ENCODE results near the gene LMCD1.
"Not testable (repeated sequence)": the region's sequence is repeated elsewhere in the genome, so short reads cannot be mapped to it uniquely, and the experiment has no call there.

Gene LMCD1

GRCh38 chr3:8563597-8563996 is 62.0 kb downstream of the LMCD1 start:
- no peaks in the 10 kb centered on the region for H3K36me3 Mint-ChIP-seq (ENCODE audit: low read depth)
- H3K9me3 Mint-ChIP-seq = no peaks in the 10 kb centered on the region

GRCh38 chr3:8565376-8565775 is 63.8 kb downstream of the LMCD1 start:
- H3K36me3 Mint-ChIP-seq (ENCODE audit: low read depth) = no peaks in the 10 kb centered on the region
- no peak overlapping the region for H3K4me3 Mint-ChIP-seq
- H3K9me3 Mint-ChIP-seq = no peaks in the 10 kb centered on the region

More at GRCh38 chr3:8563597-8563996, 62.0 kb downstream of the LMCD1 start:
- H3K27me3 Mint-ChIP-seq = no peaks in the 10 kb centered on the region
- H3K4me1 Mint-ChIP-seq (ENCODE audit: low read depth) = no peaks in the 10 kb centered on the region
- no peak overlapping the region for H3K27ac Mint-ChIP-seq
- no peak overlapping the region for H3K4me3 Mint-ChIP-seq

GRCh38 chr3:8567784-8568575 is 66.4 kb downstream of the LMCD1 start:
- H3K4me1 Mint-ChIP-seq (ENCODE audit: low read depth) = peaks cover 7% of the 10 kb centered on the region
- H3K36me3 Mint-ChIP-seq (ENCODE audit: low read depth) = no peaks in the 10 kb centered on the region
- no peaks in the 10 kb centered on the region for H3K27me3 Mint-ChIP-seq
- H3K9me3 Mint-ChIP-seq = no peaks in the 10 kb centered on the region
- H3K4me3 Mint-ChIP-seq = no peak overlapping the region
- no peak overlapping the region for H3K27ac Mint-ChIP-seq

More at GRCh38 chr3:8565376-8565775, 63.8 kb downstream of the LMCD1 start:
- no peak overlapping the region for H3K27ac Mint-ChIP-seq
- no peaks in the 10 kb centered on the region for H3K27me3 Mint-ChIP-seq
- no peaks in the 10 kb centered on the region for H3K4me1 Mint-ChIP-seq (ENCODE audit: low read depth)

- no peak overlapping the region for H3K27ac Mint-ChIP-seq
- no peak overlapping the region for H3K4me3 Mint-ChIP-seq
- no peaks in the 10 kb centered on the region for H3K36me3 Mint-ChIP-seq (ENCODE audit: low read depth)
- no peaks in the 10 kb centered on the region for H3K9me3 Mint-ChIP-seq
- no peaks in the 10 kb centered on the region for H3K27me3 Mint-ChIP-seq
- H3K4me1 Mint-ChIP-seq (ENCODE audit: low read depth) = peaks cover 7% of the 10 kb centered on the region
Measured at GRCh38 chr3:8571256-8571655, 69.6 kb downstream of the LMCD1 start.

GRCh38 chr3:8573342-8573926 is 71.8 kb downstream of the LMCD1 start:
- Mint-ChIP-seq H3K36me3 (ENCODE audit: low read depth) (no peaks in the 10 kb centered on the region), H3K27ac (no peak overlapping the region), H3K9me3 (no peaks in the 10 kb centered on the region), H3K4me1 (ENCODE audit: low read depth) (peaks cover 7% of the 10 kb centered on the region), H3K4me3 (no peak overlapping the region), H3K27me3 (no peaks in the 10 kb centered on the region)

- H3K9me3 Mint-ChIP-seq = no peaks in the 10 kb centered on the region
- no peaks in the 10 kb centered on the region for H3K36me3 Mint-ChIP-seq (ENCODE audit: low read depth)
- H3K4me3 Mint-ChIP-seq = no peak overlapping the region
- peaks cover 7% of the 10 kb centered on the region for H3K4me1 Mint-ChIP-seq (ENCODE audit: low read depth)
- H3K27ac Mint-ChIP-seq = no peak overlapping the region
- no peaks in the 10 kb centered on the region for H3K27me3 Mint-ChIP-seq
Measured at GRCh38 chr3:8574040-8574669, 72.5 kb downstream of the LMCD1 start.

GRCh38 chr3:8574670-8575322 is 73.2 kb downstream of the LMCD1 start:
- Mint-ChIP-seq H3K27ac (no peak overlapping the region), H3K4me3 (no peak overlapping the region), H3K36me3 (ENCODE audit: low read depth) (no peaks in the 10 kb centered on the region), H3K4me1 (ENCODE audit: low read depth) (peaks cover 7% of the 10 kb centered on the region), H3K27me3 (no peaks in the 10 kb centered on the region), H3K9me3 (no peaks in the 10 kb centered on the region)

GRCh38 chr3:8575364-8576104 is 73.9 kb downstream of the LMCD1 start:
- Mint-ChIP-seq H3K36me3 (ENCODE audit: low read depth) (no peaks in the 10 kb centered on the region), H3K9me3 (no peaks in the 10 kb centered on the region), H3K4me3 (no peak overlapping the region), H3K4me1 (ENCODE audit: low read depth) (peaks cover 7% of the 10 kb centered on the region), H3K27ac (no peak overlapping the region), H3K27me3 (no peaks in the 10 kb centered on the region)

- Mint-ChIP-seq H3K27me3 (no peaks in the 10 kb centered on the region), H3K36me3 (ENCODE audit: low read depth) (no peaks in the 10 kb centered on the region), H3K27ac (no peak overlapping the region), H3K4me1 (ENCODE audit: low read depth) (peaks cover 4% of the 10 kb centered on the region), H3K4me3 (no peak overlapping the region), H3K9me3 (no peaks in the 10 kb centered on the region)
Measured at GRCh38 chr3:8576436-8576835, 74.8 kb downstream of the LMCD1 start.

- no peaks in the 10 kb centered on the region for H3K36me3 Mint-ChIP-seq (ENCODE audit: low read depth)
- H3K4me3 Mint-ChIP-seq = no peak overlapping the region
- H3K9me3 Mint-ChIP-seq = no peaks in the 10 kb centered on the region
- H3K27ac Mint-ChIP-seq = no peak overlapping the region
- H3K27me3 Mint-ChIP-seq = no peaks in the 10 kb centered on the region
- no peaks in the 10 kb centered on the region for H3K4me1 Mint-ChIP-seq (ENCODE audit: low read depth)
Measured at GRCh38 chr3:8576841-8577571, 75.4 kb downstream of the LMCD1 start.

GRCh38 chr3:8578282-8578681 is 76.7 kb downstream of the LMCD1 start:
- no peaks in the 10 kb centered on the region for H3K36me3 Mint-ChIP-seq (ENCODE audit: low read depth)
- no peak overlapping the region for H3K27ac Mint-ChIP-seq
- no peaks in the 10 kb centered on the region for H3K27me3 Mint-ChIP-seq
- no peak overlapping the region for H3K4me3 Mint-ChIP-seq
- no peaks in the 10 kb centered on the region for H3K4me1 Mint-ChIP-seq (ENCODE audit: low read depth)
- no peaks in the 10 kb centered on the region for H3K9me3 Mint-ChIP-seq

- Mint-ChIP-seq H3K4me1 (ENCODE audit: low read depth) (no peaks in the 10 kb centered on the region), H3K9me3 (no peaks in the 10 kb centered on the region), H3K4me3 (no peak overlapping the region), H3K27ac (no peak overlapping the region), H3K36me3 (ENCODE audit: low read depth) (no peaks in the 10 kb centered on the region), H3K27me3 (no peaks in the 10 kb centered on the region)
Measured at GRCh38 chr3:8579096-8579495, 77.5 kb downstream of the LMCD1 start.

GRCh38 chr3:8579943-8580342 is 78.3 kb downstream of the LMCD1 start:
- no peaks in the 10 kb centered on the region for H3K36me3 Mint-ChIP-seq (ENCODE audit: low read depth)
- no peak overlapping the region for H3K4me3 Mint-ChIP-seq
- no peak overlapping the region for H3K27ac Mint-ChIP-seq
- no peaks in the 10 kb centered on the region for H3K4me1 Mint-ChIP-seq (ENCODE audit: low read depth)
- no peaks in the 10 kb centered on the region for H3K9me3 Mint-ChIP-seq
- no peaks in the 10 kb centered on the region for H3K27me3 Mint-ChIP-seq

GRCh38 chr3:8580434-8580833 is 78.8 kb downstream of the LMCD1 start:
- H3K4me3 Mint-ChIP-seq; H3K36me3 Mint-ChIP-seq (ENCODE audit: low read depth); H3K27me3 Mint-ChIP-seq; H3K9me3 Mint-ChIP-seq; H3K27ac Mint-ChIP-seq; H3K4me1 Mint-ChIP-seq (ENCODE audit: low read depth): not testable (repeated sequence)
